Thyroid gland (tissue), 4 donors: ENCODE measurements around the gene ATXN1. TPM values are rescaled to one million over a fixed set of nuclear protein-coding genes. Genes with fewer than 3 reads are reported as not detected.

Experiments
- DNase-seq, 2 donors: peaks; one replicate each; pipeline ENCODE4 v3.0.0-alpha.2; 2019
- H3K27ac ChIP-seq, 3 donors: fragments of 200-600 bp; sonication (generic); 1 replicate in 2 of 3; 2 replicates in 1 of 3; pipeline ENCODE4 v1.5.1; 2016 to 2019; ENCODE audit warnings: mild to moderate bottlenecking in 1 of 3, moderate library complexity in 1 of 3
- H3K27me3 ChIP-seq: fragments of 200-600 bp; sonication (generic); one replicate; pipeline ENCODE4 v1.5.1; 2019
- H3K36me3 ChIP-seq, 2 donors: fragments of 200-600 bp; sonication (generic); one replicate each; pipeline ENCODE4 v1.5.1; 2016 to 2019
- H3K4me1 ChIP-seq, 2 donors: fragments of 200-600 bp; sonication (generic); one replicate each; pipeline ENCODE4 v1.5.1; 2017 to 2019
- H3K4me3 ChIP-seq, 3 donors: fragments of 200-600 bp; sonication (generic); replicated peaks in 1 of 3; 1 replicate in 2 of 3; 2 replicates in 1 of 3; pipeline ENCODE4 v1.5.1; 2016; ENCODE audit warnings: mild to moderate bottlenecking in 1 of 3
- H3K9me3 ChIP-seq: fragments of 200-600 bp; sonication (generic); one replicate; pipeline ENCODE4 v1.5.1; 2017
- CTCF ChIP-seq, 6 experiments: fragments of 200-600 bp in 3 of 6; fragments of 450-650 bp in 3 of 6; sonication (generic) in 3 of 6; IDR thresholded peaks; one replicate each; pipeline ENCODE4 v1.5.1; 2016 to 2019; ENCODE audit warnings: antibody characterized with exemption in 6 of 6, mild to moderate bottlenecking in 2 of 6, inconsistent platforms in 1 of 6, moderate library complexity in 1 of 6
- POLR2A ChIP-seq, 2 donors: fragments of 450-650 bp; IDR thresholded peaks; one replicate each; pipeline ENCODE4 v1.6.1; 2017; ENCODE audit warnings: antibody characterized with exemption in 2 of 2, mild to moderate bottlenecking in 2 of 2, moderate library complexity in 1 of 2
- WGBS, 2 donors: methylation state at CpG; one replicate each; pipeline ENCODE4 v1.1.5; 2017; 5-methylcytosine and 5-hydroxymethylcytosine counted together
- intact Hi-C: fragments of 100-400 bp; cut with DNase I; formaldehyde crosslinking; loops from one replicate; pipeline ENCODE4 v1.15.1; 2023
- total RNA-seq, 4 donors: library from RNA; depleted of rRNA; stranded (reverse); fragments of >200 nt; gene quantifications; one replicate each; pipeline ENCODE4 v1.2.3, GENCODE V29; 2016

Gene ATXN1
- total RNA-seq, 4 donors from 2014 or later: 62.1 to 88.1 (median 83.0) TPM

- Histone ChIP-seq H3K27ac (no peak overlapping the region), H3K27me3 (no peaks in the 10 kb centered on the region), H3K4me3 (no peak overlapping the region), H3K36me3 (no peaks in the 10 kb centered on the region), H3K4me1 (peaks cover 0 to 10% of the 10 kb centered on the region in 2 donors), H3K9me3 (no peaks in the 10 kb centered on the region)
- no peak for TF ChIP-seq CTCF (IDR thresholded peaks at IDR 0.05)
- no peak for TF ChIP-seq POLR2A (IDR thresholded peaks at IDR 0.05)
- DNase-seq: no peak
- 67 to 70% methylated on average over 4 of the region's 4 CpGs for WGBS, 2 donors
- intact Hi-C loops: no loop called here
Measured at GRCh38 chr6:16783509-16783908, 22.2 kb upstream of the ATXN1 start.

GRCh38 chr6:16782278-16782677, 21.0 kb upstream of the ATXN1 start:
- Histone ChIP-seq H3K27ac (no peak overlapping the region), H3K27me3 (no peaks in the 10 kb centered on the region), H3K36me3 (no peaks in the 10 kb centered on the region), H3K4me3 (no peak overlapping the region), H3K4me1 (peaks cover 0 to 10% of the 10 kb centered on the region in 2 donors), H3K9me3 (no peaks in the 10 kb centered on the region)
- TF ChIP-seq POLR2A (IDR thresholded peaks at IDR 0.05) (no peak), CTCF (IDR thresholded peaks at IDR 0.05) (no peak)
- 94 to 98% methylated on average over 4 of the region's 4 CpGs for WGBS, 2 donors
- intact Hi-C loops: no loop called here
- DNase-seq: no peak

GRCh38 chr6:16781348-16782169, 20.3 kb upstream of the ATXN1 start:
- WGBS, 2 donors: 80 to 85% methylated on average over 8 of the region's 8 CpGs
- no peaks in the 10 kb centered on the region for H3K9me3 ChIP-seq
- intact Hi-C loops: no loop called here
- H3K36me3 ChIP-seq: no peaks in the 10 kb centered on the region
- no peak overlapping the region for H3K27ac ChIP-seq
- DNase-seq: peak in 1 of 2 donors; percentile 13
- no peak for TF ChIP-seq POLR2A (IDR thresholded peaks at IDR 0.05)
- TF ChIP-seq CTCF (IDR thresholded peaks at IDR 0.05): no peak
- H3K4me1 ChIP-seq: peaks cover 0 to 10% of the 10 kb centered on the region in 2 donors
- no peak overlapping the region for H3K4me3 ChIP-seq
- H3K27me3 ChIP-seq: no peaks in the 10 kb centered on the region

- intact Hi-C loops: loop anchor here (10.0 kb wide), 1 partner anchor 354 kb away; no protein-coding TSS in a partner anchor
- no peak overlapping the region for H3K4me3 ChIP-seq
- DNase-seq: no peak
- no peak overlapping the region for H3K27ac ChIP-seq
- WGBS, 2 donors: 95 to 96% methylated on average over 5 of the region's 5 CpGs
- H3K9me3 ChIP-seq: no peaks in the 10 kb centered on the region
- no peak for TF ChIP-seq POLR2A (IDR thresholded peaks at IDR 0.05)
- no peak for TF ChIP-seq CTCF (IDR thresholded peaks at IDR 0.05)
- no peaks in the 10 kb centered on the region for H3K36me3 ChIP-seq
- H3K4me1 ChIP-seq: peaks cover 0 to 10% of the 10 kb centered on the region in 2 donors
- no peaks in the 10 kb centered on the region for H3K27me3 ChIP-seq
Measured at GRCh38 chr6:16778521-16778920, 17.3 kb upstream of the ATXN1 start.

- peaks cover 0 to 10% of the 10 kb centered on the region in 2 donors for H3K4me1 ChIP-seq
- DNase-seq: no peak
- intact Hi-C loops: loop anchor here (10.0 kb wide), 1 partner anchor 353 kb away; no protein-coding TSS in a partner anchor
- H3K27ac ChIP-seq: no peak overlapping the region
- no peaks in the 10 kb centered on the region for H3K9me3 ChIP-seq
- no peaks in the 10 kb centered on the region for H3K36me3 ChIP-seq
- H3K4me3 ChIP-seq: no peak overlapping the region
- no peaks in the 10 kb centered on the region for H3K27me3 ChIP-seq
- WGBS, 2 donors: 86 to 97% methylated on average over 5 of the region's 5 CpGs
- no peak for TF ChIP-seq CTCF (IDR thresholded peaks at IDR 0.05)
- TF ChIP-seq POLR2A (IDR thresholded peaks at IDR 0.05): no peak
Measured at GRCh38 chr6:16777794-16778193, 16.5 kb upstream of the ATXN1 start.
